UCSD-AML1 (cell line): ENCODE results near the gene KLC1.

Experiments used
- DNase-seq: peaks from one replicate; lab custom pipeline; 2025; ENCODE audit not compliant: unreplicated experiment; lab: John Stamatoyannopoulos, UW

KLC1 gene

GRCh38 chr14:103716091-103716801, 87.2 kb downstream of the KLC1 start:
- DNase-seq, result peak; percentile 29

DNA sequence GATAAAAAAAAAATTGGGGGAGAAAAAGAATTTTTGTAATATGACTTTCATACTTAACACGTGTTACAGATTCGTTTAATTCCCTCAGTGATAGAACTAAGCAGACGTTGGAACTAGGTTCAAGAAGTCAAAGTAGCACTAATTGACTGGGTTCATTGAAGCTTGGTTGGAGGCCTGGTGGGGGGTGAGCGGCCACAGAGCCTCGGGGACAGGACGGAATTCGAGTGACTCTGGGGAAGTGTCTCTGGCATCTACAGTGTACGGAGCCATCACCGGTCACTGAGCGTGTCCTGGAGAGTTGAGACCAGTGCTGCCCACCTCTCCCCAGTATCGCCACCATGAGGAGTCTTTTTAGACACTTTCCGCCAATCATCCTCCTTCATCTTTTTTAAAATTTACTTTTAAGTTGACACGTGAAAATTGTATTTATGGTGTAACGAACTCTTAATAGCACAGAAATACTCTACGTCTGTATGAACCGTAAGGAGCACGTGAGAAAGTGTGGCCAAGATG, 87.9 kb downstream of the KLC1 start:
- no peak for DNase-seq

DNA sequence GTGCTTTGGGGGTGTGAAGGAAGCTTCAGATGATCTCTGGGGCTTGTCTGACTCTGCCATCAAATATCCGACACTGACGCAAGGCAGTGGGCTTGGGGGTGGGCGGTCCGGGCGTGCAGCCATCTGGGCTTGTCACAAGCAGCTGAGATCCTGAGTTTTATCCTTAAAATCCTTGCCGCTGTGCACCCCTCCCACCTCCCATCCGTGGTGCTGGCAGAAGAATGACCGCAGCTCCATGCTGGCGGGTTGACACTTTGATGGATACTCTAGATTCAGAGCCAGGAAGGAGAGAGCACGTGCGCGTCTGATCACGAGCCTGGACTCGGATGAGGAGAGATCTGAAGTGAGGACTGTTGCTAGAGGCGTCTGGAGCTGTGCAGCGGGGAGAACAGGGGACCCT, 89.6 kb downstream of the KLC1 start:
- no peak for DNase-seq

DNA sequence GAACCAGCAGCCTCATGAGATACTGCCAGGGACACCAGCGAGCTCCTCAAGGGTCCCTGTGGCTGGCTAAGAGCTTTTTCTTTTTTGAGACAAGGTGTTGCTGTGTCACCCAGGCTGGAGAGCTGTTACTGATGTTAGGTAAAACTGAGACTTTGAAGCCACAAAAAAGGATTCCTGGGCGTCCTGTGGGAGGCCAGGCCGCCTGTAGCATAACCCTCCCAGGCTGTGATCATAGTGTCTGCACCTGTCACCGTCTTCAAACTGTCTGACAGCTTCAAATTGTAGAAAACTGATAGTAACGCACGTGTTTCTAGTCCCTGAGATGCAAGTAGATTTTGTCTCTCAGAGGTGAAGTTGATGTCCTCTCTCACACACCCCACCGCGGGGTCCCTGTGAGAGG, 90.7 kb downstream of the KLC1 start:
- DNase-seq, result no peak

DNA sequence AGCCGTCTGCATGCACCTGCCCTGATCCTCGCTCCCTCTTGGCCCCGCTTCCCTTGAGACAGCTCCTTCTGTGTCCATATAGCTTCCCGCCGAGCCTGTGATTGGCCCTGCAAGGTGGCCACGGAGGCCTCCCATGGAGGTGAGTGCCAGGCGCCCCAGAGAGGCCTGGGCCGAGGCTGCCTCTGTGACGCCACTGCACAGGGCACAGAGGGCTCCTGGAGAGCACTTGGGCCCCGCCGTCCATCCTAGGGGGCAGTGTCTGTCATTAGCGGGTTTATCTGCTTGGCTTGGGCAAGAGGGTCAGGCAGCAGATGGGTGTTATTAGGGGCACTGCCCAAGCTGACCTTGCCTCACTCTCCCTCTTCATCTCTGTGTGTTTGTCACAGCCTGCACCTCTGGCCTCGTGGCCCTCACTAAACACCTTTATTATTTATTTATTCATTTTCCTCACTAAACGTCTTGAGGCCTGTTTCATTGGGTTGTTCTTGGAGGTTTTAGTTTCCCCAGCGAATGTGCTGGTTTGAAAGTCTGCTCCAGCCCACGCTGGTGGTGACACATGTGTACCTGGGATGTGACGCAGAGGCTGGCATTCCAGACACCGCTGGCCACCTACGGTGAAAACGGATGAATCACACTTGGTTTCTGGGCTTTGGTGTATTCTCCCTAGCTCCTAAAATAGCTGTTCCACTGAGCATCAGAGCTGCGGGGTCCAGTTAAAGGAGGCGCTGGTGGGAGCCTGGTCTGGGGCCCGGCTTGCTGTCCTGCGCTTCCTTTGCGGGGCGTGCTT, 92.5 kb downstream of the KLC1 start:
- DNase-seq, result no peak

- DNase-seq, result no peak
Measured at GRCh38 chr14:103723748-103724081, 94.7 kb downstream of the KLC1 start.

DNA sequence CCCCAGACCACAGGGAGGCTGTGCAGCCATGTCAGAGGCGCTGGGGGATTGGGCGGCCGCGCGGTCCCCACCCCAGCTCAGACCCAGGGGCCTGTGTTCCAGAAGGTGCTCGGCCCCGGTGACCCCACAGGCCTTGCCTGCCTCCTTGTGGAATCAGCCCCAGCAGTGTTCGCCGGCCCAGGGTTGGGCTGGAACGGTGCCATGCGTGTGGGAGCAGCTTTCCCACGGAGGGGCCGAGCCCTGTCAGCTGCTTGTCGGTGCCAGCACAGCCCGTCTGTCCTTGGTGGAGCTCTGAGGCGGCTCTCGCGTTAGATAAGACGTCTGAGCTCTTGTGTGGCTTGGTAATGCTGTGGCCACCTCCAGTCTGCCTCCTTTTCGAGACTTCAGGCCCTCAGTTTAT, 95.1 kb downstream of the KLC1 start:
- DNase-seq, result no peak

GRCh38 chr14:103725001-103725682, 96.1 kb downstream of the KLC1 start:
- DNase-seq, result no peak

DNA sequence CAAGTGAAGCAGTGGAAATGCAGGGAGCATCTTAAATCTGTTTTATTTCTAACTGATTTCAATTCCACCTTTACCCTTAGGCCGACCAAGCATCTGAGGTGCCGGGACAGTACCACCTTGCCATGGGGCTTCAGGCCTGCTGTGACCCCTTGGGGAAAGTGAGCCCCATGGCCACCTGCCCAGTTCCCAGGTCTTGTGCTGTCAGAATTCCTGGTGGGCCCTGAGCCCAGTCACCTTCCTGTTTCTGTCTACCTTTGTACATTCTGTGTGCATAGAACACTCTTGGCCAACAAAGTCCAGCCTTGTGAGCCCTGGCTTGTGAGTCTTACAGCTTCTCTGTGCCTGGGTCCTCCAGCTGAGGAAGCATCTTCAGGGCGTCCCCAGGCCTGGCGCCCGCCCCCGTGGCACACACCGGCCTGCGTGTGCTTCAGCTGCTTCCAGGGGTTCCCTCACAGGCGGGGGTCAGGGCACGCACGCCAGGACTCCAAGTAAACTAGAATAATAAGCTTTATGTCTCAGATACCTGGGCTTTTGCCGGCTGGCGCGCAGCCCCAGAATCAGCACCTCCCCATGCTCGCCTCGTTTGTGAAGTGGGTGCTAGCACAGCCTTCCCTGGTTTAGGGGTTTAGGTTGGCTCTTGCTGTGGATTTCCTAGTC, 96.9 kb downstream of the KLC1 start:
- DNase-seq, result no peak

- no peak for DNase-seq
Measured at GRCh38 chr14:103726474-103726873, 97.5 kb downstream of the KLC1 start.

GRCh38 chr14:103727313-103727980, 98.4 kb downstream of the KLC1 start:
- DNase-seq, result no peak

DNA sequence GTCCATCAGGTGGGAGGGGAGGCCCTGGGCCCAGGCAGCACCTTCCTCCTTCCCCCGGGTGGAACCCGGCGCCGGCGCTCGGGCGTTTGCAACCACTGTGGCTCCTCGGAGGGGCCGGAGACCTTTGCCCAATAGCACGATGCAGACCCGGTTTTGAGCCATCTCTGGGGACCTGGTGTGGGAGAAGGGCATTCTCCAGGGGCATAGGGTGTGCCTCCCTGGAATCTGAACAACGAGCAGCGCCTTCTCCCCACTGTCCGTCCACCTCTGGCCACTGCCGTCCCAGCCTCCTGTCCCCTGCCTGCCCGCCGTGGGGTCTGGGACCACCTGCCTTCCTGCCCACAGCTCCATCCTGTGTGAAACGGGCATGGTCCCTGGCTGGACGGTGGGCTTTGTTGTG, 99.1 kb downstream of the KLC1 start:
- no peak for DNase-seq

GRCh38 chr14:103728721-103729120, 99.7 kb downstream of the KLC1 start:
- no peak for DNase-seq

- no peak for DNase-seq
Measured at GRCh38 chr14:103729496-103730448, 100.8 kb downstream of the KLC1 start.

- no peak for DNase-seq
Measured at GRCh38 chr14:103730490-103731035, 101.6 kb downstream of the KLC1 start.

GRCh38 chr14:103731481-103731880, 102.5 kb downstream of the KLC1 start:
- no peak for DNase-seq

DNA sequence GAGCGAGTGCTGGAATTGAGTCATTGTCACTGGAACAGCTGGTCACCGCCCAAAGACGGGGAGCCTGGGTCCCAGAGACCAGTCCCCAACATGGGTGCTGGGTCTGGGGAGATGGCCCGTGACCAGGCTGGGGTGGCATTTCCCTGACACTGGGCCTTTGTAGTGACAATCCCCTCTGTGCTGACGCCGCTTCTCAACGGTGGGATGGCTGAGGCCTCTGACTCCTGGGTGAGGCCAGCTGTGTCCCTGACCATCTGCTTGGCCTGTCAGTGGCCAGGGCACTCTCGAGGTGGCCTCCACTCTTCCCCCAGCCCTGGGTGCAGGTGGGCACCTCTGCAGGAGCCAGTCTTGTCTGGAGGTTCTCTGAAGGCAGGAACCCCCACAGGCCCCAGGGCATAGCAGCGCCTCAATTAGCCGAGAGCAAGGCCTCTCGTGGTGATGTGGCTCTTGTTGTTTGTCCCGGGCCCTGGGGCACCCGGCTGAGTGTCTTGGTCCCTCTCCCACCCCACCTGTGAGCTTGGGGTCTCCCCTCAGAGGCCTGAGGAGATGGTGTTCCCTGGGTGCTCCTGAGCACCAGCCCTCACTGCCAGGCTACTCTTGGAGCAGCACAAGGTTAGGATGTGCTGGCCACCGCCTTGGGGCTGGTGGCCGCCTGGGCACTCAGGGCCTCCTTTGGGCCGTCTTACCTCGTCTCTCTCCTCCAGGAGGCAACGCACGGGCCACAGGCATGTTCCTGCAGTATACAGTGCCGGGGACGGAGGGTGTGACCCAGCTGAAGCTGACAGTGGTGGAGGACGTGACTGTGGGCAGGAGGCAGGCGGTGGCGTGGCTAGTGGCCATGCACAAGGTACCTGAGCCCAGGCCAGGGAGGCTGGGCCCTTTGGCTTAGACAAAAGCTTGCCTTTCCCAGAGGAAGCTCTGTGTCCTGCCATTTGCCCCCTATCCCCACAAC, 103.2 kb downstream of the KLC1 start:
- DNase-seq, result no peak

DNA sequence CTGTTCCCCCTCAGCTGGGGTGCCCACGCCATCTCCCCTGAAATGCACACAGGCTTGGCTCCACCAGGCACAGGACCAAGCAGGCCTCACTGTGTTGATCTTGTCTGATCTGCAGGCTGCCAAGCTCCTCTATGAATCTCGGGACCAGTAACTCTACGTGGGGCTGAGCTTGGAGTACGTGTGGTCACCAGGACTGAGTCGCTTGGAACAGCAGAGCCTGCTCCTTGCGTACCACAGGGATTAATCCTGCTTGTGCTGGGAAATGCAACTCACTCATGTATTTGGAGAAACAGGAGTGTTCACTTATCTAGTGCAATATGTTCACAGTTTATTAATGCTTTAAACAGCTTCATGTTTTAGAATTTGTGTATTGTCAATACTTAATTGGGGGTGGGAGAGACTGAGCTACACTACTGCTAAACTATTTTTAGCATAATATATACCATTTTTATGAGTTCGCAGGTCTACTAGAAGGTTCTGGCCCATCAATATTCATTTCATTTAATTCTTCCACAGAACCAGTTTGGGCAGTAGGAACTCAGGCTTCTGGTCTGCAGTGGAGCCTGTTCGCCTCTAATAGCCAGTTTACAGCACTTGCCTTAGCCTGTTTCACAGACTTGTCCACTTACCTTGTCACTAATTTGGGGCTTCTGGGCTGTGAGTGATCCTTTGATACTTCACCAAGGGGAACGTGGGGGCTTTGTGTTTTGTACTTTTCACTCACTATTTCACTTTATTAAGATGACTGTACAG, 104.0 kb downstream of the KLC1 start:
- no peak for DNase-seq
